Fibroblast of lung (primary cell): ENCODE results near the gene DDX42.

ENCODE experiments used
- CTCF ChIP-seq, 2 donors: IDR thresholded peaks in 1 of 2; conservative IDR thresholded peaks in 1 of 2; 1 replicate in 1 of 2; 2 replicates in 1 of 2; pipeline ENCODE4 v1.5.1; 2011 to 2012; ENCODE audit warnings: low read length in 2 of 2, control low read depth in 1 of 2, inconsistent platforms in 1 of 2, low read depth in 1 of 2, mild to moderate bottlenecking in 1 of 2
- EZH2 ChIP-seq: IDR thresholded peaks from 2 replicates; pipeline ENCODE4 v1.5.1; 2012; ENCODE audit warnings: low read length, control low read depth, mild to moderate bottlenecking; ENCODE audit errors: missing control alignments

GRCh38 chr17:63822537-63822936 is 48.6 kb downstream of the DDX42 start:
- TF ChIP-seq CTCF (conservative IDR thresholded peaks at IDR 0.05 in 1 of 2, IDR thresholded peaks at IDR 0.05 in 1 of 2; ENCODE audit: low read depth in 1 of 2, low read length in 2 of 2) (no peak), EZH2 (no peak)
